Mesendoderm (in vitro differentiated cells): Measurements from ENCODE around the gene ECSCR. TPM values are rescaled to one million over a fixed set of nuclear protein-coding genes. Genes with fewer than 3 reads are reported as not detected.
"Not testable (repeated sequence)": the region's sequence is repeated elsewhere in the genome, so short reads cannot be mapped to it uniquely, and the experiment has no call there.

ENCODE experiments used
- DNase-seq: peaks from one replicate; pipeline ENCODE4 v3.0.0; 2013
- H2AK5ac ChIP-seq: 2 replicates; pipeline ENCODE4 v1.6.1; 2013; ENCODE audit warnings: low read length, inconsistent platforms
- H2BK120ac ChIP-seq: 2 replicates; pipeline ENCODE4 v1.6.1; 2013; ENCODE audit warnings: low read depth, mild to moderate bottlenecking, low read length, moderate library complexity, mixed read lengths
- H2BK15ac ChIP-seq: replicated peaks from 2 replicates; pipeline ENCODE4 v1.6.1; 2013; ENCODE audit warnings: low read depth, mild to moderate bottlenecking, moderate library complexity
- H2BK5ac ChIP-seq: 2 replicates; pipeline ENCODE4 v1.6.1; 2013; ENCODE audit warnings: low read length, inconsistent platforms
- H3K18ac ChIP-seq: 2 replicates; pipeline ENCODE4 v1.6.1; 2013; ENCODE audit warnings: mild to moderate bottlenecking, low read length, mixed read lengths
- H3K23ac ChIP-seq: one replicate; pipeline ENCODE4 v1.6.1; 2013; ENCODE audit warnings: low read length
- H3K27ac ChIP-seq: 2 replicates; pipeline ENCODE4 v1.5.1; 2013; ENCODE audit warnings: low read depth, mild to moderate bottlenecking, inconsistent platforms, low read length, moderate library complexity
- H3K27me3 ChIP-seq: 2 replicates; pipeline ENCODE4 v1.6.1; 2013; ENCODE audit warnings: low read length, control low read depth, mild to moderate bottlenecking, inconsistent platforms; ENCODE audit not compliant: insufficient read depth, poor library complexity
- H3K36me3 ChIP-seq: 2 replicates; pipeline ENCODE4 v1.6.1; 2013; ENCODE audit warnings: low read length, inconsistent platforms; ENCODE audit not compliant: control insufficient read depth, insufficient read depth
- H3K4ac ChIP-seq: one replicate; pipeline ENCODE4 v1.6.1; 2013; ENCODE audit warnings: low read depth, mild to moderate bottlenecking, low read length, moderate library complexity
- H3K4me1 ChIP-seq: 2 replicates; pipeline ENCODE4 v1.6.1; 2013; ENCODE audit warnings: low read depth, low read length, inconsistent platforms; ENCODE audit not compliant: control insufficient read depth
- H3K4me2 ChIP-seq: 2 replicates; pipeline ENCODE4 v1.6.1; 2013; ENCODE audit warnings: low read length
- H3K4me3 ChIP-seq: 2 replicates; pipeline ENCODE4 v1.5.1; 2013; ENCODE audit warnings: mild to moderate bottlenecking, low read length
- H3K56ac ChIP-seq: one replicate; pipeline ENCODE4 v1.6.1; 2013; ENCODE audit warnings: low read length
- H3K79me1 ChIP-seq: 2 replicates; pipeline ENCODE4 v1.6.1; 2013; ENCODE audit warnings: low read length, inconsistent platforms
- H3K79me2 ChIP-seq: 2 replicates; pipeline ENCODE4 v1.6.1; 2013; ENCODE audit warnings: mild to moderate bottlenecking, low read length; ENCODE audit not compliant: control insufficient read depth, insufficient read depth
- H3K9ac ChIP-seq: 2 replicates; pipeline ENCODE4 v1.6.1; 2013; ENCODE audit warnings: low read length, inconsistent platforms
- H4K5ac ChIP-seq: one replicate; pipeline ENCODE4 v1.6.1; 2013; ENCODE audit warnings: low read length
- H4K8ac ChIP-seq: one replicate; pipeline ENCODE4 v1.6.1; 2013; ENCODE audit warnings: low read depth, mild to moderate bottlenecking, control low read depth, low read length, moderate library complexity
- WGBS: extraction: QIAGEN DNeasy Blood & Tissue Kit; methylation state at CpG from one replicate; pipeline ENCODE4 v1.1.7; 2013; ENCODE audit warnings: low lambda C conversion rate, missing lambda C conversion rate; ENCODE audit not compliant: insufficient coverage; ENCODE audit errors: extremely low coverage; 5-methylcytosine and 5-hydroxymethylcytosine counted together
- polyA plus RNA-seq, 2 experiments: library from polyadenylated mRNA; stranded (reverse); fragments of 200-250 nt; gene quantifications; one replicate each; pipeline ENCODE4 v1.2.3, GENCODE V29; 2013

Gene ECSCR, protein sequence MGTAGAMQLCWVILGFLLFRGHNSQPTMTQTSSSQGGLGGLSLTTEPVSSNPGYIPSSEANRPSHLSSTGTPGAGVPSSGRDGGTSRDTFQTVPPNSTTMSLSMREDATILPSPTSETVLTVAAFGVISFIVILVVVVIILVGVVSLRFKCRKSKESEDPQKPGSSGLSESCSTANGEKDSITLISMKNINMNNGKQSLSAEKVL
- polyA plus RNA-seq (2013, experiment 1 of 2), result 5.7 TPM
- 6.4 TPM for polyA plus RNA-seq (2013, experiment 2 of 2)

DNA sequence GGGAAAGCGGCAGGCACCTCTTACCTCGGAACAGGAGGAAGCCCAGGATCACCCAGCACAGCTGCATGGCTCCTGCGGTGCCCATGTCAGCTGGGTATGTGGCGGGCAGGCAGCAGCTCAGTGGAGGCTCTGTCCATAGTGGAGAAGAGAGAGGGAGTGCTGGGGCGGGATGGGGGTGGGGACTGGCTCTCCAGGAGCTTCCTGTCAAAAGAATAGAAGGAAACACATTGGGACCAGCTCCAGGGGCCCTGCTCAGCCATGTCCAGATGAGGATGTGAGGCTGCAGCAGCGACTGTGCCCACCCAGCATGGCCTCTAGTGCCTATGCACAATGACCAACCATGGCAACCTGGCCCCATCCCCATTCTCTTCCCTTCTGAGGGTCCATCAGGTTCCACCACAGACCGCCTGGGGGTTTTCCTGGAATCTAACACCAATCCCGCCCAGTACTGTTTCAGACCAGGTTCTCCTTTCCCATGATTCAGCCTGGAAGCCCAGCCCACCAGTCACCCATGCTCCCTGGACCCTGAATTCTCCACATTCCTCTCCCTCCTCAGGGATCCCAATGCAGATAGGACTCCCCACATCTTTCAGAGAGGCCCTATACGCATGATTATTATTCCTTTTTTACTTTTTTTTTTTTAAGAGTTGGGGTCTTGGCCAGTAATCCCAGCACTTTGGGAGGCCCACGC lies at the start of gene ECSCR:
ECSCR (minus strand) TSS at position 158 of the 691 bp plus-strand sequence; CDS start at position 85, 73 bp downstream.
- H2AK5ac ChIP-seq, result no peak within 1 kb of the TSS
- no peak within 1 kb of the TSS for H3K4ac ChIP-seq
- H2BK15ac ChIP-seq, result no peak within 1 kb of the TSS
- no peak within 1 kb of the TSS for H3K23ac ChIP-seq
- no peak within 1 kb of the TSS for H2BK120ac ChIP-seq
- no peak within 1 kb of the TSS for H4K8ac ChIP-seq
- peak within 1 kb of the TSS; percentile 50 for H4K5ac ChIP-seq
- DNase-seq, result peak; percentile 70
- H3K56ac ChIP-seq, result peak within 1 kb of the TSS; percentile 76
- no peak within 1 kb of the TSS for H2BK5ac ChIP-seq
- no peak within 1 kb of the TSS for H3K4me2 ChIP-seq
- WGBS, result no CpG with 5 or more reads among the region's 10 CpGs
- H3K4me1 ChIP-seq, result peaks cover 8% of the 10 kb centered on the region
- no peaks in the 10 kb centered on the region for H3K79me2 ChIP-seq
- H3K9ac ChIP-seq, result no peak within 1 kb of the TSS
- no peaks in the 10 kb centered on the region for H3K27me3 ChIP-seq
- H3K79me1 ChIP-seq, result no peaks in the 10 kb centered on the region
- no peak within 1 kb of the TSS for H3K18ac ChIP-seq
- no peaks in the 10 kb centered on the region for H3K36me3 ChIP-seq
- H3K4me3 ChIP-seq, result no peak within 1 kb of the TSS
- no peak within 1 kb of the TSS for H3K27ac ChIP-seq

DNA sequence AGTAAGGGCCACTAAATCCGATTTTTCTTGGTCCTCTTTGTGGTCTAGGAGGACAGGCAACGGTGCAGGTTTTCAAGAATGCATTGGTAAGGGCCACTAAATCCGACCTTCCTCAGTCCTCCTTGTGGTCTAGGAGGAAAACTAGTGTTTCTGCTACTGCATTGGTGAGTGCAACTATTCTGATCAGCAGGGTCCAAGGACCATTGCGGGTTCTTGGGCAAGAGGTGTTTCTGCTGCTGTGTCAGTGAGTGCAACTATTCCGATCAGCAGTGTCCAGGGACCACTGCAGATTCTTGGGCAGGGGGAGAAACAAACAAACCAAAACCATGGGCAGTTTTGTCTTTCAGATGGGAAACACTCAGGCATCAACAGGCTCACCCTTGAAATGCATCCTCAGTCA lies 42.2 kb upstream of the ECSCR start:
- H4K8ac ChIP-seq, H3K79me2 ChIP-seq, H3K27ac ChIP-seq, H3K4ac ChIP-seq, H2BK120ac ChIP-seq, H3K36me3 ChIP-seq, H3K4me2 ChIP-seq, H2BK5ac ChIP-seq, H3K18ac ChIP-seq, H3K9ac ChIP-seq, H3K27me3 ChIP-seq, H3K79me1 ChIP-seq, H3K4me1 ChIP-seq, H2AK5ac ChIP-seq, H4K5ac ChIP-seq, H3K4me3 ChIP-seq, H3K56ac ChIP-seq, H3K23ac ChIP-seq, DNase-seq: not testable (repeated sequence)
- peak overlapping the region; percentile 57 for H2BK15ac ChIP-seq
- WGBS, result no CpG with 5 or more reads among the region's 5 CpGs

DNA sequence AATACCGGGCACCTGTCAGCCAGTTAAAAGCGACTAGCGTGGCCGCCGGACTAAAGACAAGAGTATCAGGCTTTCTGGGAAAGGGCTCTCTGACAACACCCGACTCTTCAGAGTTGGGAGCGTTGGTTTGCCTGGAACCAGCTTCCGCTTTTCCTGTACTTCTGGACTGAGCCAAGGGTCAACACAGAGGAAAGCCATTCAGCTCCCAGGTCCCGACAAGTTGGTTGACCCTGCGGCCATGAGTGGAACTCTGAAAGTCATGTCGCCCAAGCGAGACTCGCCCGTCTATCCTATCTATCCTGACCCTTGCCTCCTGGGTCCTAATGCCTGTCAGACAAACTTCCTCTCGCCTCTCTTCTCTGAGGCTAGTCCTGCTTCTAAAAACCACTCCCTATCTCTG lies 41.3 kb upstream of the ECSCR start:
- not testable (repeated sequence) for DNase-seq, H3K18ac ChIP-seq, H2BK120ac ChIP-seq, H3K4ac ChIP-seq, H3K79me1 ChIP-seq, H4K5ac ChIP-seq, H3K27ac ChIP-seq, H3K36me3 ChIP-seq, H2BK5ac ChIP-seq, H4K8ac ChIP-seq, H3K79me2 ChIP-seq, H3K4me1 ChIP-seq, H3K23ac ChIP-seq, H2BK15ac ChIP-seq, H3K27me3 ChIP-seq, H2AK5ac ChIP-seq
- peak overlapping the region; percentile 37 for H3K4me3 ChIP-seq
- WGBS, result no CpG with 5 or more reads among the region's 15 CpGs
- H3K4me2 ChIP-seq, result peak overlapping the region; percentile 34
- peak overlapping the region; percentile 54 for H3K9ac ChIP-seq
- H3K56ac ChIP-seq, result peak overlapping the region; percentile 76

- H3K56ac ChIP-seq, result peak overlapping the region; percentile 76
- not testable (repeated sequence) for H2BK5ac ChIP-seq, H2BK120ac ChIP-seq, H3K4me1 ChIP-seq, H3K36me3 ChIP-seq, H3K27ac ChIP-seq, H3K4me3 ChIP-seq, H3K79me2 ChIP-seq, H4K8ac ChIP-seq, H3K23ac ChIP-seq, H3K27me3 ChIP-seq, H3K4ac ChIP-seq, H3K79me1 ChIP-seq, DNase-seq, H2AK5ac ChIP-seq, H2BK15ac ChIP-seq, H3K4me2 ChIP-seq, H4K5ac ChIP-seq, H3K9ac ChIP-seq, H3K18ac ChIP-seq
- no CpG with 5 or more reads among the region's 15 CpGs for WGBS
Observed at GRCh38 chr5:139503036-139503817, 40.7 kb upstream of the ECSCR start.

- Histone ChIP-seq H3K4me1 (no peaks in the 10 kb centered on the region), H3K4ac (no peak overlapping the region), H3K56ac (no peak overlapping the region), H2BK120ac (no peak overlapping the region), H3K27ac (no peak overlapping the region), H2BK5ac (no peak overlapping the region), H2BK15ac (no peak overlapping the region), H4K5ac (no peak overlapping the region), H3K4me2 (no peak overlapping the region), H3K79me2 (no peaks in the 10 kb centered on the region), H3K18ac (no peak overlapping the region), H2AK5ac (no peak overlapping the region), H3K4me3 (no peak overlapping the region), H3K27me3 (no peaks in the 10 kb centered on the region), H3K9ac (no peak overlapping the region), H3K36me3 (no peaks in the 10 kb centered on the region), H3K79me1 (no peaks in the 10 kb centered on the region), H3K23ac (no peak overlapping the region), H4K8ac (no peak overlapping the region)
- DNase-seq, result no peak
- no CpG with 5 or more reads among the region's 4 CpGs for WGBS
Observed at GRCh38 chr5:139501381-139501780, 38.8 kb upstream of the ECSCR start.
